ENCODE data around the gene RGSL1. TPM values are rescaled to one million over a fixed set of nuclear protein-coding genes. Genes with fewer than 3 reads are reported as not detected.

RGSL1 gene
- total and polyA plus RNA-seq, 9 of the 15 experiments (the other 6 are each of a cell fraction or from before 2014, with no cell fraction given), result 0.03 TPM; not detected in 8

DNA sequence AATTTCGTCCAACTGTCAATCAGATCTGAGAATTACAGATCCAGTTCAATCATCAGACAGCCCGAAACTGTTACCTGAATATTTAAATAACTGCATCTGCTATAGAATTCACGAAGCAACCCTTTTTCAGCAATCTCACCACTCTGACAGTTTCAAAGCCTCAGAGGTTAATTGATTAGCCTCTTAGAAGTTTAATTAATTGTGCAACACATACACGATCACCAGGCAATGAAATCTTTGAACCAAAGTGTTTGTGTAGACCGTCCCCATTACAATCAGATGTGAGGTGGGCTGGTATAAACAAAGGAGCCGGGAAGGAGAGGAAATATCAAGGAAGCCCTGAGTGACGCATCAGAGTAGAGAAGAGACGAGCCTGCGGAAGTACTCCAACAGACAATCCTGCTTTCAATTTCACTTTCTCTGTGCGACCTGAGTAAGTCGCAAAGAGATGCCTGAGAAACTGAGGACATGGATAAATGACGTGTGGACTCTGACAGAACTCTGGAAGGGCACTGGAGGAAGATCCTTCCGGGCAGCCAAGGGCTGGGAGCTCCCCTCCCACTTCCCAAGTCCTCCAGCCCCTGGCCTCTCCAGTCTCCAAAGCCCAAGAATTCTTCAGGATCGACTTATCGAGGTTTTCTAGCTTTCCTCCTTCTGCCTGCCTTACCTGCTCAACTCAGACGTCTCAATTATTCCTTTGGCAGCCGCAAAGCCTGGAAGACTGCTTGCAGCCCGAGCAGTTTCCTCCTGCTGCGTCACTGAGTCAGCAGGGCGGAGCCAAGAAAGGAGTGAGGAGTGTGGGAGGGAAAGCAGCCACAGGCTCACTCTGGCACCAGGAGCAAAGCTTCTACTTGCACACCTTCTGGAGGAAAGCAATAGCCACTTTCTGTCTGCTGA, 138.8 kb downstream of the RGSL1 start, which contains the start of gene RNASEL (continued):
- TF ChIP-seq MAZ (CRISPR knock-in tag; conservative IDR thresholded peaks at IDR 0.05 in 1 of 2, IDR thresholded peaks at IDR 0.05 in 1 of 2) (peak; percentile 67 to 70), MEIS2 (IDR thresholded peaks at IDR 0.05; ENCODE audit: partially characterized antibody) (peak; percentile 34), U2AF1 (optimal IDR thresholded peaks at IDR 0.05; ENCODE audit: low read depth, low read length) (no peak), HDAC6 (IDR thresholded peaks at IDR 0.05; ENCODE audit: low read depth, low read length) (no peak), KLF13 (tag; IDR thresholded peaks at IDR 0.05; ENCODE audit: borderline replicate concordance, low read depth) (no peak), BACH1 (tag; IDR thresholded peaks at IDR 0.05) (peak; percentile 45; the same call in 1 of the 2 replicates), PHTF2 (CRISPR knock-in tag; IDR thresholded peaks at IDR 0.05) (no peak), SAFB (IDR thresholded peaks at IDR 0.05; ENCODE audit: borderline replicate concordance, low read depth, low read length) (no peak), SAP30 (IDR thresholded peaks at IDR 0.05; ENCODE audit: borderline replicate concordance, insufficient read depth, low read depth, low read length, poor library complexity, severe bottlenecking) (peak; percentile 29), ZNF311 (CRISPR knock-in tag; IDR thresholded peaks at IDR 0.05) (no peak), CREB1 (IDR thresholded peaks at IDR 0.05) (no peak), CREB1 (CRISPR knock-in tag; IDR thresholded peaks at IDR 0.05) (peak; percentile 44), STAG1 (CRISPR knock-in tag; IDR thresholded peaks at IDR 0.05; ENCODE audit: borderline replicate concordance) (no peak), TGIF2 (CRISPR knock-in tag; IDR thresholded peaks at IDR 0.05) (no peak)
- TF ChIP-seq, protein P1, sequence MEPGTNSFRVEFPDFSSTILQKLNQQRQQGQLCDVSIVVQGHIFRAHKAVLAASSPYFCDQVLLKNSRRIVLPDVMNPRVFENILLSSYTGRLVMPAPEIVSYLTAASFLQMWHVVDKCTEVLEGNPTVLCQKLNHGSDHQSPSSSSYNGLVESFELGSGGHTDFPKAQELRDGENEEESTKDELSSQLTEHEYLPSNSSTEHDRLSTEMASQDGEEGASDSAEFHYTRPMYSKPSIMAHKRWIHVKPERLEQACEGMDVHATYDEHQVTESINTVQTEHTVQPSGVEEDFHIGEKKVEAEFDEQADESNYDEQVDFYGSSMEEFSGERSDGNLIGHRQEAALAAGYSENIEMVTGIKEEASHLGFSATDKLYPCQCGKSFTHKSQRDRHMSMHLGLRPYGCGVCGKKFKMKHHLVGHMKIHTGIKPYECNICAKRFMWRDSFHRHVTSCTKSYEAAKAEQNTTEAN (CRISPR knock-in tag; IDR thresholded peaks at IDR 0.05), result no peak
- TF ChIP-seq, protein P2, sequence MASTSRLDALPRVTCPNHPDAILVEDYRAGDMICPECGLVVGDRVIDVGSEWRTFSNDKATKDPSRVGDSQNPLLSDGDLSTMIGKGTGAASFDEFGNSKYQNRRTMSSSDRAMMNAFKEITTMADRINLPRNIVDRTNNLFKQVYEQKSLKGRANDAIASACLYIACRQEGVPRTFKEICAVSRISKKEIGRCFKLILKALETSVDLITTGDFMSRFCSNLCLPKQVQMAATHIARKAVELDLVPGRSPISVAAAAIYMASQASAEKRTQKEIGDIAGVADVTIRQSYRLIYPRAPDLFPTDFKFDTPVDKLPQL (IDR thresholded peaks at IDR 0.05; ENCODE audit: extremely low read depth, insufficient read length), result no peak
- TF ChIP-seq, protein P3, sequence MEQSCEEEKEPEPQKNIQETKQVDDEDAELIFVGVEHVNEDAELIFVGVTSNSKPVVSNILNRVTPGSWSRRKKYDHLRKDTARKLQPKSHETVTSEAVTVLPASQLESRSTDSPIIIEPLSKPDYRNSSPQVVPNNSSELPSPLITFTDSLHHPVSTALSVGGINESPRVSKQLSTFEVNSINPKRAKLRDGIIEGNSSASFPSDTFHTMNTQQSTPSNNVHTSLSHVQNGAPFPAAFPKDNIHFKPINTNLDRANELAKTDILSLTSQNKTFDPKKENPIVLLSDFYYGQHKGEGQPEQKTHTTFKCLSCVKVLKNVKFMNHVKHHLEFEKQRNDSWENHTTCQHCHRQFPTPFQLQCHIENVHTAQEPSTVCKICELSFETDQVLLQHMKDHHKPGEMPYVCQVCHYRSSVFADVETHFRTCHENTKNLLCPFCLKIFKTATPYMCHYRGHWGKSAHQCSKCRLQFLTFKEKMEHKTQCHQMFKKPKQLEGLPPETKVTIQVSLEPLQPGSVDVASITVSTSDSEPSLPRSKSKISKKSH (CRISPR knock-in tag; IDR thresholded peaks at IDR 0.05), result no peak
- TF ChIP-seq, protein P4, sequence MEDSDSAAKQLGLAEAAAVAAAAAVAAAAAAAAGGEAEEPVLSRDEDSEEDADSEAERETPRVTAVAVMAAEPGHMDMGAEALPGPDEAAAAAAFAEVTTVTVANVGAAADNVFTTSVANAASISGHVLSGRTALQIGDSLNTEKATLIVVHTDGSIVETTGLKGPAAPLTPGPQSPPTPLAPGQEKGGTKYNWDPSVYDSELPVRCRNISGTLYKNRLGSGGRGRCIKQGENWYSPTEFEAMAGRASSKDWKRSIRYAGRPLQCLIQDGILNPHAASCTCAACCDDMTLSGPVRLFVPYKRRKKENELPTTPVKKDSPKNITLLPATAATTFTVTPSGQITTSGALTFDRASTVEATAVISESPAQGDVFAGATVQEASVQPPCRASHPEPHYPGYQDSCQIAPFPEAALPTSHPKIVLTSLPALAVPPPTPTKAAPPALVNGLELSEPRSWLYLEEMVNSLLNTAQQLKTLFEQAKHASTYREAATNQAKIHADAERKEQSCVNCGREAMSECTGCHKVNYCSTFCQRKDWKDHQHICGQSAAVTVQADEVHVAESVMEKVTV (CRISPR knock-in tag; IDR thresholded peaks at IDR 0.05), result 0 out of 2 replicates have a peak, but pooled peaks have one; percentile 23
- TF ChIP-seq, protein P5, sequence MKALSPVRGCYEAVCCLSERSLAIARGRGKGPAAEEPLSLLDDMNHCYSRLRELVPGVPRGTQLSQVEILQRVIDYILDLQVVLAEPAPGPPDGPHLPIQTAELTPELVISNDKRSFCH (CRISPR knock-in tag; IDR thresholded peaks at IDR 0.05), result no peak
- TF ChIP-seq, protein P5 (tag; IDR thresholded peaks at IDR 0.05), result no peak
